ENCODE measurements around the gene GPRIN3.
"Not testable (repeated sequence)": the region's sequence is repeated elsewhere in the genome, so short reads cannot be mapped to it uniquely, and the experiment has no call there.

GPRIN3 gene

GRCh38 chr4:89217604-89218003 is 90.0 kb downstream of the GPRIN3 start:
- no peak for DNase-seq (ENCODE audit: low read depth in 1 of 2, low spot score in 1 of 2)

- no peak for DNase-seq (ENCODE audit: low read depth in 1 of 2, low spot score in 1 of 2)
Observed at GRCh38 chr4:89216866-89217265, 90.7 kb downstream of the GPRIN3 start.

GRCh38 chr4:89216422-89216821 is 91.2 kb downstream of the GPRIN3 start:
- no peak for DNase-seq (ENCODE audit: low read depth in 1 of 2, low spot score in 1 of 2)

GRCh38 chr4:89215736-89216135 is 91.9 kb downstream of the GPRIN3 start:
- DNase-seq (ENCODE audit: low read depth in 1 of 2, low spot score in 1 of 2), result no peak

- DNase-seq (ENCODE audit: low read depth in 1 of 2, low spot score in 1 of 2), result no peak
Observed at GRCh38 chr4:89214308-89214707, 93.3 kb downstream of the GPRIN3 start.

GRCh38 chr4:89213382-89213701 is 94.3 kb downstream of the GPRIN3 start:
- DNase-seq (ENCODE audit: low read depth in 1 of 2, low spot score in 1 of 2), result no peak

- DNase-seq (ENCODE audit: low read depth in 1 of 2, low spot score in 1 of 2), result no peak
Observed at GRCh38 chr4:89212666-89213381, 94.8 kb downstream of the GPRIN3 start.

GRCh38 chr4:89204624-89205023 is 103.0 kb downstream of the GPRIN3 start:
- DNase-seq (ENCODE audit: low read depth in 1 of 2, low spot score in 1 of 2), result no peak

GRCh38 chr4:89203902-89204301 is 103.7 kb downstream of the GPRIN3 start:
- no peak for DNase-seq (ENCODE audit: low read depth in 1 of 2, low spot score in 1 of 2)

GRCh38 chr4:89199394-89199793 is 108.2 kb downstream of the GPRIN3 start:
- DNase-seq (ENCODE audit: low read depth in 1 of 2, low spot score in 1 of 2), result not testable (repeated sequence)

- DNase-seq (ENCODE audit: low read depth in 1 of 2, low spot score in 1 of 2), result no peak
Observed at GRCh38 chr4:89197920-89198319, 109.7 kb downstream of the GPRIN3 start.

GRCh38 chr4:89196745-89197144 is 110.9 kb downstream of the GPRIN3 start:
- no peak for DNase-seq (ENCODE audit: low read depth in 1 of 2, low spot score in 1 of 2)

- no peak for DNase-seq (ENCODE audit: low read depth in 1 of 2, low spot score in 1 of 2)
Observed at GRCh38 chr4:89196056-89196674, 111.4 kb downstream of the GPRIN3 start.

- DNase-seq (ENCODE audit: low read depth in 1 of 2, low spot score in 1 of 2), result no peak
Observed at GRCh38 chr4:89193843-89194242, 113.8 kb downstream of the GPRIN3 start.

Measured in stimulated activated CD4-positive, alpha-beta T cell treated with anti-CD3 and anti-CD28 coated beads, Interleukin-15, amount 100 ng/mL, for 1 hour (primary cell).